ENCODE data around the gene RGS6.

DNA sequence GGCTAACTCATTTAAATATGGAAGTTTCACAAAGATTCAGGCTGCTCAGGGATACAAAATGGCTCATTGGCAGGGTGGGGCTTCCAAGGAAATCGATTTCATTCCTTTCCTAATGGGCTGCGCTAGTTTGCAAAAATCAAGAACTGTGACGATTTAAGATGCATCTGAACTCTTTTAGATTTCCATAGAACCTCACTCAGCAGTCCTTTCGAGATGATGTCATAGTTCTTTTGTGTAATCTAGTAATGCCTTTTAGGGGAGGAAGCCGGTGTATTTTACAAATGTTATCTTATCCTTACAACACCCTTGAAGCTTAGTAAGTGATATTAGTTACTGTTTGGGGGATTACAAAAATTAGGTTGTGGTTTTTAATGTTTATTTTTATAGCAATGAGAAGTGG is 239.8 kb downstream of the RGS6 start:
- TF ChIP-seq YY1 (IDR thresholded peaks at IDR 0.05; ENCODE audit: insufficient read depth, insufficient read length) = no peak
- no peak for TF ChIP-seq SUZ12 (IDR thresholded peaks at IDR 0.05; ENCODE audit: extremely low read depth, insufficient read depth, insufficient read length)
